ENCODE results near the gene GNAL.
A peak's percentile ranks its signal among the peaks of the same experiment; 100 is the strongest.
"Not testable (repeated sequence)": the region's sequence is repeated elsewhere in the genome, so short reads cannot be mapped to it uniquely, and the experiment has no call there.

The GNAL gene

GRCh38 chr18:11908182-11909060 is 219.4 kb downstream of the GNAL start, which contains the start of gene MPPE1:
TSS of gene MPPE1 (minus strand) at chr18:11908317. CDS start at chr18:11897264, 11,053 bp downstream.
- DNase-seq (ENCODE audit: low read depth): peak; percentile 86

- DNase-seq (ENCODE audit: low read depth): no peak
Measured at GRCh38 chr18:11909061-11909455, 220.0 kb downstream of the GNAL start.

GRCh38 chr18:11909591-11910026 is 220.5 kb downstream of the GNAL start:
- DNase-seq (ENCODE audit: low read depth): peak; percentile 72

- DNase-seq (ENCODE audit: low read depth): not testable (repeated sequence)
Measured at GRCh38 chr18:11916880-11917279, 227.8 kb downstream of the GNAL start.

- DNase-seq (ENCODE audit: low read depth): not testable (repeated sequence)
Measured at GRCh38 chr18:11919522-11919921, 230.5 kb downstream of the GNAL start.

GRCh38 chr18:11923450-11923849 is 234.4 kb downstream of the GNAL start:
- DNase-seq (ENCODE audit: low read depth): no peak

GRCh38 chr18:11925800-11926481 is 236.9 kb downstream of the GNAL start:
- DNase-seq (ENCODE audit: low read depth): no peak

- no peak for DNase-seq (ENCODE audit: low read depth)
Measured at GRCh38 chr18:11927497-11927896, 238.4 kb downstream of the GNAL start.

- no peak for DNase-seq (ENCODE audit: low read depth)
Measured at GRCh38 chr18:11932393-11932792, 243.3 kb downstream of the GNAL start.

All from ELR (cell line).